Activated T-cell treated with anti-CD3 and anti-CD28 coated beads for 24 hours (primary cell): ENCODE results near the gene PALLD.

Experiments
- DNase-seq: peaks from one replicate; pipeline ENCODE4 v3.0.0-alpha.2; 2020; ENCODE audit warnings: low read depth

Gene PALLD

DNA sequence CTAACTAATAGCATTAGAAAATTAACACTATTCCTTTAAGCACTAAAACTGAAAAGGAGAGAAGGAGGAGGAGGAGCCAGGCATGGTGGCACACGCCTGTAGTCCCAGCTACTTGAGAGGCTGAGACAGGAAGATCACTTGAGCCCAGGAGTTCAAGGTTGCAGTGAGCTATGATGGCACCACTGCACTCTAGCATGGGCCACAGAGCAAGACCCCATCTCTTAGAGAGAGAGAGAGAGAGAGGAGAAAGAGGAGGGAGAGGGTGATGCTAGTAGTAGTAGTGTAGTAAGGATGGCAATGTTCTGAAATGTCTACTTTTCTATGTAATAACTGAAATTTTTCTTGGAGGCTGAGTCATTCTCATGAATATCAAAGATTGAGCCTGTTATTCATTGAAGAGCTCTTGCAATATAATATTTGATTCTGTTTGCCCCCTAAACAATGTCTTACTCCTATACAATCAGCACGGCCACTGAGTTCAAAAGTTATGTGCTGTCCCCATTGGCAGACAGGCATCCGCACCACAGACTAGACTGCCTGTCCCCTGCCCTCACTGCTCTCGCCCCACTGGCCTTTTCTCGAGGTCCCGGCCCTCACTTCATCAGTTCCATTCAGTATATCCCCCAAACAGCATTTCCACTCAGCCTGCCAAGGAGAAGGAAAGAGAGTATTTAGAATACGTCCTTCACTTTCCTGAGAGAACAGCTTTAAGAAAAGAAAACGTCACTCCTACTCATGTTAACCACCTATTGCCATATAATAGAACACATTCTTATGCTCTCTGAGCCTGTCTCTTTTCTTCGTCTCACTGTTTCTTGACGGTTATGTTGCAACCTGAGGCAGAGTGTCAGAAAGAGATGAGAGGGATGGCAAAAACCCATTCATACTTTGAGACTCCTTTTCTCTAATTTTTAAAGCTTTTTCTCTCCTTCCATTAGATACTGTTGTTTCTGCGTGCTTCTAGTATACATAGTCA, 238.1 kb downstream of the PALLD start:
- no peak for DNase-seq

DNA sequence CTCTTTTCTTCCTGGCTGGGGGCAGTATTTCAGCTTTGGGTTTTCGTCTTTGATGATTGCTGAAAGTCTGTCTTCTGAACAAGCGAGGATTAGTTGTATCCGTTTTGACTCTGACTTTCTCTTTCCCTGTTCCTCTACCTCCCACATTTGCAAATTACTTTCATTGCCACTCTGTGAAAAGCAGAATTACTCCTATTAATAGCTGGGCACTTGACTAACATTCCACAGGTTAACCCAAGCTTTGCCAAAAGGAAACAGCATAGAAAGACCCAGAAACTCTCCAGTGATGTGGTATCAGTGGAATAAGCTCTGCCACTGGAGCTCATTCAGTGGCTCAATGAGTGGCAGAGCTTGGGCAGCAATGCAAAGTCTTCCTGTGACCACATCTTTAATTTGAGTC, 238.9 kb downstream of the PALLD start:
- DNase-seq, result no peak

DNA sequence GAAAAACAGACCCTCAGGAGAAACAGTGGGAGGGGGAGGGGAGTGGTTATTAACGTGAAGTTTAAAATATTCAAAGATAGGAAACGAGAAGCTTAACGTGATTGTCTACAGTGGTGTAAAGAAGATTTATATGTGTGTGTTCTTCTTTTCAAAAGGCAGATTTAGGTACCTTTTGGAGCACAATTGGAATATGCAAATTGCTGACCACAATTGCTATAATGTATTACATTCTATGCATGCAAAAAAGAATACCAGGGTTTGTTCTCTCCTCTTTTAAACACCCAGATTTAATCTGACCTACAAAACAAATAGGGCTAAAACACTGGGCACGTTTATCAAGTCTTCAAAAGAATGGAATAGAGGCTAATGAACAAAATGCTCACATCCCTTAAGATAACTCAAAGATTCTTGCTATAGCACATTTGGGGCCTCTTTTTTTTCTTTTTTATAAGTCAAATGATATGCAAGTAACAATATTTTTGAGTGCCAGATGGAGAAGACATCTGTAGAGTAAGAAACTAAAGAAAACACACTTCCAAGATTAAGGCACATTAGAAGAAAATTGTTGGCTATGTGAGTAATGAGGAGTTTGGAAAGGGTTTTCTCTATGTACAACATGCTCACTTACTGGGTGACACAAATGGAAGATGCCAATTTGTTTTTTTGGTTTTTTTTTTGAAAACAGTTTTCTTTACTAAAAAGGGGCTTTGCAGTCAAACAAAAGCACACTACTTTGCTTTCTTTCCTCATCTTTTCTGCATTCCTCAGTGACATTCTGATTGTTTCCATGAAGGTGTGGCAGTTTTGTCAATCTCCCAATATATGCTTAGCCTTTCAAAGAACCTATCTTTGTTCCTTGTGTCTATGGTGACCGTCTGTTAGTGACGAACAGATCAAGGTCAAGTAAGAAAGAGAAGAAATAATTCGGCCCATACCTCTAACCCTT, 240.3 kb downstream of the PALLD start:
- DNase-seq, result no peak

DNA sequence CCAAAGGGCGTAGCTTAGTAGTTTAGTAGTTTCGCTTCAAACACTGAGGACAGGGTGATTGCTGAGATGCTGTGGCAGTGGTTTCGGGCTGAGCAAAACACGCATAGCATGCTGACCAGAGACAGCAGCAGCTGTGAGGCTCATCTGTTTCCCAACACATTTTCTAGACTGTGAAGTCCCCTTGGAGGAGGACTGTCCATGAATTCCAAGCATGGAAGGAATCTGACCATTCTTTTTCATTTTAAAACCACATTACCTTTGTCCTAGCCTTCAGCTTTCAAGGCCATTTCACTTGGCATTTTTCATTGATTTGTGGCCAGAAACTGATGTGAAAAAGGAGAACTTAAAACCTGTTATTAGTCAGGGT, 240.9 kb downstream of the PALLD start:
- no peak for DNase-seq

- no peak for DNase-seq
These were observed 243.0 kb downstream of the PALLD start for GRCh38 chr4:168739886-168740285.

GRCh38 chr4:168740691-168741090, 243.8 kb downstream of the PALLD start:
- DNase-seq, result no peak

- no peak for DNase-seq
These were observed 244.7 kb downstream of the PALLD start for GRCh38 chr4:168741281-168742173.

DNA sequence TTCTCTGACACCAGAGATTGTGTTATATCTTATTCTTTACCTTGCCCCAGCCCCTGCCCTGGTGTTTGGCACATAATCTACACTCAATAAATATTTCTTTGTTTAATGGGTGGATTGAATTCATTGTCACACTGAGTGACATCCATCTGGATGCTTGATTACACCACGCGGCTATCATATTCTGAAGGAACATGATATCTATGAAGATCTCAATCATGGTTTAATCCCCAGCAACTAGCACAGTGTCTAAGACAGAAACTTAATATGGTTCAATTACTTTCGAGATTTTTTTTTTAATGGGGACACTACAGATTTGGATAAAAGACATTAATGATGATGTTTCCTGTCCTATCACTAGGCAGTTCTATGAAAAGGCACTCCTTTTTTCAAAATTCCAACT, 246.3 kb downstream of the PALLD start:
- DNase-seq, result no peak

DNA sequence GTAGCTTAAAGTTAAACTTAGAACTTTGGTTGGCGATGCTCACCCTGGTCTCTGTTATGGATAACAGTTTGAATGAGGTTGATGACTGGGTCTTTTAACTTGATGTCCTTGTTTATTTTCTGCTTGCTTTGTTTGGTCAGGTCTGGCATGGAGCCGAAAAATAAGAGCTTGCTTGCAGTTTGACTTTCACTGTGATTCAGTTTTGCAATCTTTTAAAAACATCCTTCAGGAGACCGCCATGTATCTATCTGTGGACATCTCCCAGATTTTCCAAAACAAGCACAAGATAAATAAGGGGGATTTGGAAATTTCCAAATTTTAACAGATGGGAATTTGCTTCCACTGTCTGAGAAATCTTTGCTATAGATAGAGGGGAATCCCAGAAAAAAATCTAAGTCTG, 246.7 kb downstream of the PALLD start:
- no peak for DNase-seq

DNA sequence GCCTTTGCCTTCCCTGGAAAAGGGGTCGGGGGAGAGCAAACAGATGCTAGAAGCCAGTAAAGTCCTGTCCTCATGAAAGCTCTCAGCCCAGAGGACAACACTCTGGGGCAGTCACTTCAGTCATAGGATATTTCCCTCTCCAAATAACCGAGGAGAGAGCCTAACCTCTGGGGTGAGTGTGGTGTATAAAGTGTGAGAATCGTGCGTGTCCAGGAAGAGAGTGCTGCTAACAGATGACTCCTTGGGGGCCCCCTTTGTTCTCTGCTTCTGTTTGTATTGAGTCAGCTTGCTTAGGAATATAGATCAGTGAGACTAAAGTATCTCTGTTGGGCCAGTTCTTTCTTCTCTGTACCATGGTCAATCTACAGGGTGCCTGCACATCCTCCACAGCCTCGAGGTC, 247.2 kb downstream of the PALLD start:
- no peak for DNase-seq

DNA sequence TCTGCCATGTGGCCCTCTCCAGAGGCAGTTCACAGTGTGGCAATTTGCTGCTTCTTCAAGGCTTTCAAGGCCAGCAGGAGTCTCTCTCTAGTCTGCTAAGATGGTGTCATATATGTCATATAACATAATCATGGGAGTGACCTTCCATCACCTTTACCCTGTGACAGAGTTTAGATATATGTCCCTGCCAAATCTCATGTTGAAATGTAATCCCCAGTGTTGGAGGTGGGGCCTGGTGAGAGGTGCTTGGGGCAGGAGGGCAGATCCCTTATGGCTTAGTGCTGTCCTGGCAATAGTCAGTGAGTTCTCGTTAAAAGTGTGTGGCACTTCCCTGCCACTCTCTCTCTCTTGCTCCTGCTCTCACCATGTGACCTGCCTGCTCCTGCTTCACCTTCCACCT, 252.0 kb downstream of the PALLD start:
- DNase-seq, result no peak

DNA sequence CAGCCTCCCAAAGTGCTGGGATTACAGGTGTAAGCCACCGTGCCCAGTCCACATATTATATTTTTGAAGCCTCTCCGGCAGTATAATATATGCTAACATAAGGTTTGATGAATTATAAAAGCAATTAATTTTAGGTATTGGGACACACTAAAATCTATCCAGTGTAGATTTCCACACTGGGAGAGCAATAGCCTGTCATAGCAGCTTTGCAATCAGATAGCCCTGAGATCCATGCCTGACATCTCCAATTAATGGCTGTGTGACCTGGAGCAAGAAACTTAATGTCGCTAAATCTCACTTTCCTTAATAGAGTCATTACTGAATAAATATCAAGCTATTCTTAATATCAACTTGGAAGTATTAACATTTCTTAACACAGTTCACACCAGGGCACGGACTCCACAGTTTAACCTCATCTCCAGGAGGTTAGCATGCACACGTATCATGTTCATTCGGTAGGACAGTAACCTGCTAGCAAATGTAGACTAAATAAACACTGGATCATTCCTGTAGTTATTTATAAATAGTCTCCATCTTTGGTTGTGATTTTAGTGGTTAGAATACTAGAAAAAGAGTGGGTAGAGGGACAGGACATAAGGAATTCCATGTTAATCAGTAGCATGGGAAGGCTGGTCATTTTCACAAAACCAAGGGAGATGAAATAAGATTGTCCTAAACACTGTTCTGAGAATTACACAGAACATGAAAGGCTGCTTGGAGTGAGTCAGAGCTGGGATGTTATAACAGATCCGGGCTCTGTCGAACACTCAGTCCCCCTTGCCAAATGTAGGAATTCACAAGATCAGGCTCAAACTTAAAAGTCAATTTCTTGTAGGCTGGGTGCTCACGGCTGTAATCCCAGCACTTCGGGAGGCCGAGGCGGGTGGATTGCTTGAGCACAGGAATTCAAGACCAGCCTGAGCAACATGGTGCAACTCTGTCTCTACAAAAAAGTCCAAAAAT, 254.7 kb downstream of the PALLD start:
- no peak for DNase-seq

DNA sequence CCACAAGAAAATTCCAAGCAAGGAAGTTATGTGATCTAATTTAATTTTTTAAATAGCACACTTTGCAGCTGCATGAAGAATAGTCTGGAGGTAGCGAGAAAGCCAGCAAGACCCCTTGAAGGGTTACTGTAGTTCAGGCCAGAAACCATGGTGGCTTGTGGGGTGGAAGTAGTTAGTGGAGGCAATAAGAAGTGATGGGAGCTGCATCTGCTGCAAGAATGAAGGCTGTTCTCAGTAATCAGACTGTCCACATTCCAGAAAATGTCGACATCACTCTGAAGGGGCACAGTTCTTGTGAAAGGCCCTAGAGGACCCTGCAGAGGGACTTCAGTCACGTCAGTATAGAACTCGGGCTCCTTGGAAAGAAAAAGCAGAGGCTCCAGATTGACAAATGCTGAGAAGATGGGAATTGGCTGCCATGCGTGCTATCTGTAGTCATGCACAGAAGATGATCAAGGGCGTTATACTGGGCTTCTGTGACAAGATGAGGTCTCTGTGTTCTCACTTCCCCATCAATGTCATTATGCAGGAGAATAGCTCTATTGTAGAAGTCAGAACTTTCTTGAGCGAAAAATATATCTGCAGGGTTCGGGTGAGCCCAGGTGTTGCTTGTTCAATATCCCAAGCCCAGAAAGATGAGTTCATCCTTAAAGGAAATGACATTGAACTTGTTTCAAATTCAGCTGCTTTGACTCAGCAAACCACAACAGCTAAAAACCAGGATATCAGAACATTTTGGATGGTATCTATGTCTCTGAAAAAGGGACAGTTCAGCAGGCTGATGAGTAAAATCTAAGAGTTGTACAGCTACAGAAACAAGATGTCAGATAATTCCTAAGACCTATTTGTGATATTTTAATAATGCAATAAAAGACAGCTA, 259.0 kb downstream of the PALLD start:
- DNase-seq, result no peak

- no peak for DNase-seq
These were observed 260.6 kb downstream of the PALLD start for GRCh38 chr4:168757500-168757899.

- no peak for DNase-seq
These were observed 261.6 kb downstream of the PALLD start for GRCh38 chr4:168758351-168758876.

- no peak for DNase-seq
These were observed 262.5 kb downstream of the PALLD start for GRCh38 chr4:168759321-168759720.

- no peak for DNase-seq
These were observed 263.2 kb downstream of the PALLD start for GRCh38 chr4:168759959-168760527.

- no peak for DNase-seq
These were observed 264.2 kb downstream of the PALLD start for GRCh38 chr4:168761066-168761465.

GRCh38 chr4:168765322-168765721, 268.5 kb downstream of the PALLD start:
- no peak for DNase-seq
